ENCODE results near the gene DHRS12.

DHRS12 gene

DNA sequence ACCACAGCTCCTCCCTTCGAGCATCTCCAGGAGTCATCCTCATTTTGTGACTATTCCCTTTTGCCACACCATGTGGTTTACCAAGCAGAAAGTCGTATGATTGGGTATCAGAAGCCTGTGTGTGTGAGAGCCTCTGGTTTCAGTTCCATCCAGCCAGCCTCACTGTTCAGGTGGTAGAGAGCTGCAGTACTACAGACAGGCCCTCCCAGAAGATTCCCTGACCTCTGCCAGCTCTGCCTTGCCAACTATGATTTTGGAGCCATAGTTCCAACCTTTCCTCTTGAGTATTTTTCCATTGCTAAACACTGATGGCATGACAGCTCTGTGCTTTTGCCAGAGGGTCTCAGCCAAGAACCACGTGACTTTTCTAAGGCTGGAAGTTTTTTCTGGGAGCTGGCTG is 82.5 kb downstream of the DHRS12 start:
- no peak for DNase-seq

- DNase-seq = no peak
Measured at GRCh38 chr13:51719394-51719793, 84.6 kb downstream of the DHRS12 start.

Measured in activated CD4-positive, alpha-beta T cell treated with anti-CD3 and anti-CD28 coated beads, Interleukin-2, Interleukin-6, amounts not matched to agents 100 ng/mL and 50 ng/mL, durations not matched to agents 16 hours and 8 hours (primary cell).